GM21737 (cell line): ENCODE measurements around the gene BBS10.
"Not testable (repeated sequence)": the region's sequence is repeated elsewhere in the genome, so short reads cannot be mapped to it uniquely, and the experiment has no call there.

Experiments
- ATAC-seq: cut with Tn5 transposase; IDR thresholded peaks from one replicate; pipeline ENCODE4 v1.9.1; 2021; ENCODE audit warnings: mild to moderate bottlenecking, moderate library complexity; ENCODE audit not compliant: unreplicated experiment

Gene BBS10

GRCh38 chr12:76332606-76333005 is 15.6 kb downstream of the BBS10 start:
- no peak for ATAC-seq

GRCh38 chr12:76329606-76330005 is 18.6 kb downstream of the BBS10 start:
- no peak for ATAC-seq

GRCh38 chr12:76329159-76329558 is 19.1 kb downstream of the BBS10 start:
- no peak for ATAC-seq

GRCh38 chr12:76319595-76320319 is 28.5 kb downstream of the BBS10 start:
- ATAC-seq, result not testable (repeated sequence)

- no peak for ATAC-seq
These were observed 29.2 kb downstream of the BBS10 start for GRCh38 chr12:76318773-76319594.

GRCh38 chr12:76317976-76318375 is 30.2 kb downstream of the BBS10 start:
- ATAC-seq, result no peak

GRCh38 chr12:76316468-76316867 is 31.7 kb downstream of the BBS10 start:
- ATAC-seq, result no peak

- no peak for ATAC-seq
These were observed 34.9 kb downstream of the BBS10 start for GRCh38 chr12:76313299-76313698.

- no peak for ATAC-seq
These were observed 35.9 kb downstream of the BBS10 start for GRCh38 chr12:76312315-76312714.

- no peak for ATAC-seq
These were observed 36.4 kb downstream of the BBS10 start for GRCh38 chr12:76311796-76312195.

GRCh38 chr12:76310110-76310509 is 38.1 kb downstream of the BBS10 start:
- ATAC-seq, result no peak

- ATAC-seq, result no peak
These were observed 39.3 kb downstream of the BBS10 start for GRCh38 chr12:76308866-76309265.

- no peak for ATAC-seq
These were observed 41.1 kb downstream of the BBS10 start for GRCh38 chr12:76307083-76307482.

- ATAC-seq, result no peak
These were observed 44.2 kb downstream of the BBS10 start for GRCh38 chr12:76303989-76304460.

- no peak for ATAC-seq
These were observed 44.9 kb downstream of the BBS10 start for GRCh38 chr12:76303365-76303764.

GRCh38 chr12:76300297-76300665 is 47.9 kb downstream of the BBS10 start:
- ATAC-seq, result no peak

GRCh38 chr12:76299536-76300296 is 48.5 kb downstream of the BBS10 start:
- ATAC-seq, result no peak
